ENCODE results near the gene RTTN.
A peak's percentile ranks its signal among the peaks of the same experiment; 100 is the strongest.

The RTTN gene

DNA sequence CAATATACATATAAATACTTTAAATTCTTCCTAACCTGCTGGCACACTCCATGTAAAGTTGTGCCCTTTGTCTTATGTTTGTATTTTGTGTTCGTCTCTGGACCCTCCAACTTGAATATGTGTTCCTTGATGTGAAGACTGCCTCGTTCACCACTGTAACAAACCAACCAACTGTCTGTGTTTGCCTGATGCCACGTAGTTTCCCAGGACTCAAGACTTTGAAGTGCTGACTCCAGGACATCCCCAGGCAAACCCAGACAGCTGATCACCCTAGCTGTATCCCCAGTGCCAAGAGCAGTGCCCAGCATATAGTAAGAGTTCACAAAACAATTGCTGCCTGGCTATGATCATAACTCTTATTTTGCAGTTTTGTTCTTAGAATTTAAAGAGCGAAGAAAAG, 242.3 kb downstream of the RTTN start:
- H3K27me3 ChIP-seq = no peaks in the 10 kb centered on the region
- no peak overlapping the region for H3K4me3 ChIP-seq
- no peak overlapping the region for H3K9ac ChIP-seq
- H3K9me3 ChIP-seq (replicated peaks in 1 of 11) = no peaks in the 10 kb centered on the region
- no peak overlapping the region for H3K27ac ChIP-seq
- no peak for TF ChIP-seq Cebpa-rat (IDR thresholded peaks at IDR 0.05)
- no peaks in the 10 kb centered on the region for H4K20me1 ChIP-seq
- 0 out of 22 replicates have a peak, but pooled peaks cover 0 to 4% (median 0%) of the 10 kb centered on the region in 11 experiments for H3K36me3 ChIP-seq
- H3K4me2 ChIP-seq = no peak overlapping the region
- peaks cover 0 to 26% (median 20%) of the 10 kb centered on the region in 10 experiments; a peak in 16 of 20 replicates for H3K4me1 ChIP-seq

DNA sequence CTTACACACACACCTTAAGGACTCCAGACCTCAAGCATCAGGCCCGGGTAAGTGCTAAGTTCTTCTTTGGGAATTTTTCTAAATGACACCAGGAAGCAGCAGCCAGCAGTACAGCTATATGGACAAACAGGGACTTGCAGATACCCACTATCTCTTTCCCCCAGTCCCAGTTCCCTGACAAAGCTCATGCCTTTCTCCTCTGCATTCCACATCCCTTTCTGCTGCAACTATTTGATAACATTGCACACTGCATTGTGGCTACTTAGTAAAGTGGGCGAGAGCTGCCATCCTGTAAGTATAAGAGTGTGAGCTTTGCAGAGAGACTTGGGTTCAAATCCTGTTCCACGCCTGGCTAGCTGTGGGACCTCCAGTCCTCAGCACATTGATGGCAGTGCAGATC, 243.8 kb downstream of the RTTN start:
- H3K9me3 ChIP-seq (replicated peaks in 1 of 11) = no peaks in the 10 kb centered on the region
- no peaks in the 10 kb centered on the region for H3K27me3 ChIP-seq
- H3K4me3 ChIP-seq = no peak overlapping the region
- H3K36me3 ChIP-seq = 0 out of 22 replicates have a peak, but pooled peaks cover 0 to 4% (median 0%) of the 10 kb centered on the region in 11 experiments
- no peaks in the 10 kb centered on the region for H4K20me1 ChIP-seq
- peaks cover 0 to 39% (median 24%) of the 10 kb centered on the region in 10 experiments; a peak in 16 of 20 replicates for H3K4me1 ChIP-seq
- H3K27ac ChIP-seq = no peak overlapping the region
- no peak overlapping the region for H3K9ac ChIP-seq
- TF ChIP-seq Cebpa-rat (IDR thresholded peaks at IDR 0.05) = no peak
- no peak overlapping the region for H3K4me2 ChIP-seq

DNA sequence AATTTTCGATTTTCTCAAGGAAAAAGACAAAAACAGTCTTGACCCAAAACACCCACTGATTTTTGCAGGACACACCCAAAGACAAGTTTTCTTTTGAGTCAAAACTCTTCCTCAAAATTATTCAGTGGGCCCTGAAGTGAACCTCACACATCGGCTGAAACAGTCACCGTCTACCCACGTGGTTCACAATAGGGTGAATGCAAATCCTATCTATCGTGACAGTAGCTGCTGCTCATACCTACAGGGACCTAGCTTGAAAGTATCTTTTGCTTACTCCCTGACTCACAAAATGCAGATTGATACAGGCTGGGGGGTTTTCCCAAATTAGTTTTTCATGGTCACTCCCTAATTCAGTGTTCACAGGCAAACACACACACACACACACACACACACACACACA, 247.1 kb downstream of the RTTN start:
- no peaks in the 10 kb centered on the region for H4K20me1 ChIP-seq
- H3K27me3 ChIP-seq = no peaks in the 10 kb centered on the region
- H3K36me3 ChIP-seq = 0 out of 22 replicates have a peak, but pooled peaks cover 0 to 4% (median 0%) of the 10 kb centered on the region in 11 experiments
- H3K4me3 ChIP-seq = no peak overlapping the region
- H3K9me3 ChIP-seq (replicated peaks in 1 of 11) = no peaks in the 10 kb centered on the region; a peak in 1 of 22 replicates
- peak overlapping the region in 6 of 11 experiments; percentile 41 to 73 (median 65); a peak in 11 of 22 replicates for H3K4me2 ChIP-seq
- TF ChIP-seq Cebpa-rat (IDR thresholded peaks at IDR 0.05) = no peak
- H3K9ac ChIP-seq = peak overlapping the region in 3 of 11 experiments; percentile 35 to 69 (median 44); a peak in 3 of 22 replicates
- H3K27ac ChIP-seq = peak overlapping the region; percentile 8 to 88 (median 62); a peak in 19 of 22 replicates
- H3K4me1 ChIP-seq = peaks cover 0 to 48% (median 24%) of the 10 kb centered on the region in 10 experiments; a peak in 16 of 20 replicates

DNA sequence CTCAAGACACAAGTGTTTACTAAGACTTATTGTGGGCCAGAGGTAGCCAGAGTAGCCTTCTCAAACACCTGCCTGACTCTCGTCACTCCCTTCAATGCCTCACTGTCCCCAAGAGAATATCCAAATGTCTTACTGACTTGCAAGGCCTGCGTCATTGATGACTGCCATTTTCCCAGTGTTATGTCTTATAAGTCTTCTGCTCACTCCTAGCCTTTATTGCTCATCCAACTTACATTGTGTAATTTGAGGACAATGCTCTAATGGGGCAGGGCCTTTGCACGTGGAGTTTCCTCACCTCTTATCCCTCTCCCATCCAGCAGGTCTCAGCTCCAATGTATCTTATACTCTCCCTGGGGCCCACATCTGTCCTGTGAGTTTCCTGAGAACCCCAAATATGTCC, 247.7 kb downstream of the RTTN start:
- TF ChIP-seq Cebpa-rat (IDR thresholded peaks at IDR 0.05) = no peak
- Histone ChIP-seq H3K36me3 (0 out of 22 replicates have a peak, but pooled peaks cover 0 to 2% (median 0%) of the 10 kb centered on the region in 11 experiments), H3K9ac (no peak overlapping the region; a peak in 1 of 22 replicates), H3K4me3 (no peak overlapping the region), H3K27me3 (no peaks in the 10 kb centered on the region), H4K20me1 (no peaks in the 10 kb centered on the region), H3K27ac (peak overlapping the region in 7 of 11 experiments; percentile 53 to 88 (median 75); a peak in 10 of 22 replicates), H3K4me1 (peaks cover 0 to 48% (median 24%) of the 10 kb centered on the region in 10 experiments; a peak in 16 of 20 replicates), H3K9me3 (replicated peaks in 1 of 11) (peaks cover 0 to 3% (median 0%) of the 10 kb centered on the region in 11 experiments; a peak in 1 of 22 replicates), H3K4me2 (peak overlapping the region in 5 of 11 experiments; percentile 41 to 73 (median 67); a peak in 8 of 22 replicates)

- Histone ChIP-seq H3K36me3 (no peaks in the 10 kb centered on the region), H3K27ac (peak overlapping the region in 3 of 11 experiments; percentile 13 to 88 (median 75); a peak in 6 of 22 replicates), H4K20me1 (no peaks in the 10 kb centered on the region), H3K4me1 (peaks cover 0 to 48% (median 24%) of the 10 kb centered on the region in 10 experiments; a peak in 16 of 20 replicates), H3K9me3 (replicated peaks in 1 of 11) (peaks cover 0 to 3% (median 0%) of the 10 kb centered on the region in 11 experiments; a peak in 1 of 22 replicates), H3K27me3 (no peaks in the 10 kb centered on the region), H3K9ac (peak overlapping the region in 1 of 11 experiments; percentile 27; a peak in 1 of 22 replicates), H3K4me2 (peak overlapping the region in 4 of 11 experiments; percentile 41 to 70 (median 64); a peak in 8 of 22 replicates), H3K4me3 (no peak overlapping the region)
- TF ChIP-seq Cebpa-rat (IDR thresholded peaks at IDR 0.05) = no peak
These were observed 248.5 kb downstream of the RTTN start for GRCh38 chr18:69956665-69957620.

DNA sequence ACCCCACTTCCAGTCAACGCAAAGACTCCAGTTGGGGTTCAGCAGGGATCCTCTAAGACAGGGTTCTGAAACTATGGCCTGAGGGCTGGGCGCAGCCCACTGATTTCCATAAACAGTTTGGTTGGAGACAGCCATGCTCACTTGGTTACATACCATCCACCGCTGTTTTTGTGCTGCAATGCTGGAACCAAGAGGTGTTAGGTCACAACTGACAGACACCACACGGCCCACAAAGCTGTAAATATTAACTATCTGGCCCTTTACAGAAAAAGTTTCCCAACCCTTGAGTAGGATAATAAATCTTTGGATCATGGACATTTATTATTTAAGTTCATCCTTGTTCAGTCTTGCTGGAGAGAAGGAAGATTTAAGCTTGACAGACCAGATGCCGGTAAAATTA, 249.4 kb downstream of the RTTN start:
- H3K36me3 ChIP-seq = no peaks in the 10 kb centered on the region
- H3K27me3 ChIP-seq = no peaks in the 10 kb centered on the region
- peaks cover 0 to 48% (median 24%) of the 10 kb centered on the region in 10 experiments; a peak in 16 of 20 replicates for H3K4me1 ChIP-seq
- H3K9me3 ChIP-seq (replicated peaks in 1 of 11) = peaks cover 0 to 3% (median 0%) of the 10 kb centered on the region in 11 experiments; a peak in 1 of 22 replicates
- H3K27ac ChIP-seq = peak overlapping the region in 2 of 11 experiments; percentile 75 to 88; a peak in 3 of 22 replicates
- H3K4me3 ChIP-seq = no peak overlapping the region
- no peak overlapping the region for H3K9ac ChIP-seq
- TF ChIP-seq Cebpa-rat (IDR thresholded peaks at IDR 0.05) = no peak
- H4K20me1 ChIP-seq = no peaks in the 10 kb centered on the region
- H3K4me2 ChIP-seq = peak overlapping the region in 2 of 11 experiments; percentile 41 to 70; a peak in 2 of 22 replicates

GRCh38 chr18:69954719-69955480, 250.6 kb downstream of the RTTN start:
- no peak overlapping the region for H3K27ac ChIP-seq
- H4K20me1 ChIP-seq = no peaks in the 10 kb centered on the region
- H3K27me3 ChIP-seq = no peaks in the 10 kb centered on the region
- no peak overlapping the region for H3K9ac ChIP-seq
- no peaks in the 10 kb centered on the region for H3K36me3 ChIP-seq
- H3K4me1 ChIP-seq = peaks cover 0 to 41% (median 23%) of the 10 kb centered on the region in 10 experiments; a peak in 16 of 20 replicates
- H3K4me3 ChIP-seq = no peak overlapping the region
- H3K9me3 ChIP-seq (replicated peaks in 1 of 11) = peaks cover 0 to 3% (median 0%) of the 10 kb centered on the region in 11 experiments; a peak in 1 of 22 replicates
- no peak for TF ChIP-seq Cebpa-rat (IDR thresholded peaks at IDR 0.05)
- no peak overlapping the region for H3K4me2 ChIP-seq

DNA sequence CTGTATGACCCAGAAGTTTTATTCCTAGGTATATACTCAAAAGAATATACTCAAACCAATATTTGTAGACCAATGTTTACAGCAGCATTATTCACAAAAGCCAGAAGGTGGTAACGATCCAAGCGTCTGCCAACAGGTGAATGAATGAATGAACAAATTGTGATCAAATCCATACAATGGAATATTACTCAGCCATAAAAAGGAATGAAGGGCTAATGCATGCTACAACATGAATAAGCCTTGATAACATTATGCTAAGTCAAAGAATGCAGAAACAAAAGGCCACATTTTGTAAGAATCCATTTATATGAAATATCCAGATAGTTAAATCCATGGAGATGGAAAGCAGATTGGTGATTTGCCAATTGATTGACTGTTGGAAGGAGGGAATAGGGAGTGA, 252.3 kb downstream of the RTTN start:
- no peaks in the 10 kb centered on the region for H3K27me3 ChIP-seq
- H3K9me3 ChIP-seq (replicated peaks in 1 of 11) = peaks cover 0 to 3% (median 0%) of the 10 kb centered on the region in 11 experiments; a peak in 1 of 22 replicates
- H4K20me1 ChIP-seq = no peaks in the 10 kb centered on the region
- no peak overlapping the region for H3K27ac ChIP-seq
- no peak for TF ChIP-seq Cebpa-rat (IDR thresholded peaks at IDR 0.05)
- H3K36me3 ChIP-seq = no peaks in the 10 kb centered on the region
- H3K4me3 ChIP-seq = no peak overlapping the region
- no peak overlapping the region for H3K9ac ChIP-seq
- no peak overlapping the region for H3K4me2 ChIP-seq
- H3K4me1 ChIP-seq = peaks cover 0 to 41% (median 12%) of the 10 kb centered on the region in 10 experiments; a peak in 9 of 20 replicates
